Activated T-cell treated with anti-CD3 and anti-CD28 coated beads for 1 hour (primary cell): ENCODE measurements around the gene LYPLA2.
"Not testable (repeated sequence)": the region's sequence is repeated elsewhere in the genome, so short reads cannot be mapped to it uniquely, and the experiment has no call there.

Source experiments
- DNase-seq: peaks from one replicate; pipeline ENCODE4 v3.0.0-alpha.2; 2020; ENCODE audit warnings: low read depth

Gene LYPLA2

DNA sequence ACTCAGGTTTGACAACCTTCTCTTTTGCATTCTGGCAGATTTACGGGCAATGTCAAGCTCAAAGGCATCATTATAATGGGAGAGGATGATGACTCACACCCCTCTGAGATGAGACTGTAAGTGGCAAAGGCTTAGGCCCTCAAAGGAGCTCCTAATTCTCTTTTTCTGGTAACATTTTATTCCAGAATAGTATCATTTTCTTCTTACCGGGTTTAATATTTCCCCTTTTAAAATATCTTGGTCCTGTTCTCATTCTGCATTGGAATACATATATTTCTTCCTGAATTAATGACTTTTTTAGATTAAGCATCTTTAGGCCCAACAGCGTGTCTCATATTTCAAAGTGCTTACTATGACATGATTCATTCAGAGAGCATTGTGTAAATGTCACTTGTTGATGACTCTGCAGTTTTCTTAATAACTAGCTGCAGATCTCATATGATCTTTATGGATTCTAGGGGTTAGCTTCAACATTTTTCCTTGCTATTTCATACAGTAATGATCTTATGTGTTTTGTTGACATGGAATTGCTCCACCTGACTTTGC is 11.0 kb upstream of the LYPLA2 start:
- DNase-seq = no peak

DNA sequence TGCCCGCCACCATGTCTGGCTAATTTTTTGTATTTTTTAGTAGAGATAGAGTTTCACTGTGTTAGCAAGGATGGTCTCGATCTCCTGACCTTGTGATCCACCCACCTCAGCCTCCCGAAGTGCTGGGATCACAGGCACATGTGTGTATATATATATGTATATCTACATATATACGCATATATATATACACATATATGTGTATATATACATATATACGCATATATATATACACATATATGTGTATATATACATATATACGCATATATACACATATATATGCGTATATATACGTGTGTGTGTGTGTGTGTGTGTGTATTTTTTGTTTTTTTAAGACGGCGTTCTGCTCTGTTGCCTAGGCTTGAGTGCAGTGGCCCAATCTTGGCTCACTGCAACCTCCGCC is 7.8 kb upstream of the LYPLA2 start:
- not testable (repeated sequence) for DNase-seq

DNA sequence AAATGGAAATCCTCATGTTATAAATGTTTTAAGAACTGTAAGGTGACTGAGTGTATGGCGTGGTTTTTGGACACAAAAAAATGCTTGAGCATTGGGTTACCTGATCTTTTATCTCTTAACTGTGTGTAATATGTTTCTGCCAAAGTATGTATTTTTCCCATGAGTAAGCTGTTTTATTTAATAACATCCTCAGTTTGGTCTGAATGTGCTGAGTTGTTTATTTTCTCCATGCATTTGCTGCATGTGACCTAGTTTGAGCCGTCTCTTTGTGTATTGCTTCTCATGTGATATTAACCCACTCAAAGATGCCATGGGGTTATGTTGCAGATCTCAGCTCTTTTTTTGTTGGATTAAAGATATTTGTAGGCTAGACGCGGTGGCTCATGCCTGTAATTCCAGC is 6.1 kb upstream of the LYPLA2 start:
- DNase-seq = no peak

DNA sequence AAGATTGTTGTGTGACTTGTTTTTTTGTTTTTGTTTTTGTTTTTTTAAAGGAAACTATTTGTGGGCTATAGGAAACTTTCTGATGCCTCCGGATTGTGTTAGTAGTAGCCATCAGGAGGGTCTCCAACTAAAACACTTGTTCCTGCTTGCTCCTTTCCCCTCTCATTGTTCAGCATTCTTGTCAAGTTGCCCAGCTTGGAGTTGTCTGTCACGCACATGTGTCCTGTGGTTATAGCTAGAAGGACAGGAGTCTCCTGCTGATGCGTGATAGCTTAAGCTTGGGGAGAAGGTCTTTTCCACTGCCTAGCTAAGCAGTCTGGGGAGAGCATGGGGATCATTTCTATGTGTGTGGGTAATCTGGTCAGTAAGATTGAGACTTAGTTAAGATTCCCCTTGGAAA is 3.2 kb upstream of the LYPLA2 start:
- DNase-seq = no peak

DNA sequence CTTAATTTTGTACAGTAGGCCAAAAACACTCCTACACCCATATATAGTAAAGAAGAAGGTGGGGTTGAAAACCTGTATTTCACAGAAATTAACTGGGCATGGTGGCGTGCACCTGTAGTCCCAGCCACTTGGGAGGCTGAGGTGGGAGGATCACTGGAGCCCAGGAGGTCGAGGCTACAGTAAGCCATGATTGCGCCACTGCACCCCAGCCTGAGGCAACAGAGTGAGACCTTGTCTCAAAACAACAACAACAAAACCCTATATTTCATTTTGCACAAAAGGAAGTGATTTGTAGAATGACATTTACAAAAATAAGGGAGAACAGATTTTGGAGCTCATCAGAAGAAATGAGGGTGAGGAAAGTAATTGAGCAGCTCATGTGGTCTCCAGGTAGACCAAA is 2.2 kb upstream of the LYPLA2 start:
- no peak for DNase-seq

DNA sequence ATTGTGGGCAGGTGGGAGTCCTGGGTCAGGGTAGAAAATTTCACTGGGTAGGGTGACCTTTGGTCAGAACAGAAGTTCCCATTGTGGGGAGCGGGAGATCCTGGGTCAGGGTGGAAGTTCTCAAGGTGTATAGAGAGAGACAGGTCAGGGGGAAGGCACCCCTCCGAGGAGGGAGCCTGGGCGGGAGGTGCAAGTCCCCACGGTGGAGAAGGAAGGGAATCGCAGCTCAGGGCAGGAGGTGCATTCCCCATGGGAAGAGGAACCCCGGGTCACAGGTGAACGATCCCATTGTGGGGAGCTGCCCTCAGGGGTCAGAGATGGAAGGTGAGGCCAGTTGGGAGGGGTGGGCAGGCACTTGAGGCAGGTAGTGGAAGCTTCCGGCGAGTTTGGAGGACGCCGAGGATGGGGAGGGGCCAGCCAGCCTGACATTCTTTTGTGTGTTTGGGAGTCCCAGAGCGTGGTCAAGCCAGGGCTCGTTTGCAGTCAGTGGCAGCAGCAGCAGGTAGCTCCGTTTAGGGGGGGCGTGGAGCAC is 637 bp downstream of the LYPLA2 start:
- no peak for DNase-seq

DNA sequence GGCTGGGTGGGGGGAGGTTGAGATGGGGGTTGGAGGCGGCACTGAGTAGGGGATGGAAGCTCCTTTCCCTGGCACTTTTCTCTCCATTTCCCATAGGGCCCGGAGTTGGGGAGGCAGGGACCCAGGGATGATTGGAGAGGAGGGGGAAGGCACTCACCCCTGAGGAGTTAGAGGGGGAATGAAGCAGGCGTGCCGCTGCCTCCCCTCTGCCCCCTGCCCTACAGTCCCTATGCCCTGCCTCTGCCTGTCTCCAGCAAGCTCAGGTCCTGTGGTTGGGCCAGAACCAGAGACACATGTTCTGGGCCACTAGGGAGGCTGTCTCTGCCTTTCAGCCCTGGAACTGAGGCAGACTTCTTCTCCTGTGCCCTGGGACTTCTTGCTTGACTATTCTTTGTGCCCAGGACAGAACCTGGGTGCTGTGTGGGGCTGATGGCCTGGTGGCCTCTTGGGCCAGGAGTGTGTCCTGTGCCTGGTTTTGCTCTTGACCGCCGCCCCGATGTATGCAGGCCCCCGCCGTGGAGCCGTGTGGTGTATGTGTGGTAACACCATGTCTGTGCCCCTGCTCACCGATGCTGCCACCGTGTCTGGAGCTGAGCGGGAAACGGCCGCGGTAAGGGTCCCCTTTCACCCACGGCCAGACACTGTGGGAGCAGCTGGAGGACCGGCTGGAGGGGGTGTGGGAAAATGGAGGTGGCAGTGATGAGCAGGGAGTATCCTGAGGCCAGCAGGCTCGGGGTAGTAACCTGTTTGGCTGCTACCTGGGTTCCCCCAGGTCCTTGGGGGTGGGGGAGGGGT is 1.4 kb downstream of the LYPLA2 start:
- no peak for DNase-seq

DNA sequence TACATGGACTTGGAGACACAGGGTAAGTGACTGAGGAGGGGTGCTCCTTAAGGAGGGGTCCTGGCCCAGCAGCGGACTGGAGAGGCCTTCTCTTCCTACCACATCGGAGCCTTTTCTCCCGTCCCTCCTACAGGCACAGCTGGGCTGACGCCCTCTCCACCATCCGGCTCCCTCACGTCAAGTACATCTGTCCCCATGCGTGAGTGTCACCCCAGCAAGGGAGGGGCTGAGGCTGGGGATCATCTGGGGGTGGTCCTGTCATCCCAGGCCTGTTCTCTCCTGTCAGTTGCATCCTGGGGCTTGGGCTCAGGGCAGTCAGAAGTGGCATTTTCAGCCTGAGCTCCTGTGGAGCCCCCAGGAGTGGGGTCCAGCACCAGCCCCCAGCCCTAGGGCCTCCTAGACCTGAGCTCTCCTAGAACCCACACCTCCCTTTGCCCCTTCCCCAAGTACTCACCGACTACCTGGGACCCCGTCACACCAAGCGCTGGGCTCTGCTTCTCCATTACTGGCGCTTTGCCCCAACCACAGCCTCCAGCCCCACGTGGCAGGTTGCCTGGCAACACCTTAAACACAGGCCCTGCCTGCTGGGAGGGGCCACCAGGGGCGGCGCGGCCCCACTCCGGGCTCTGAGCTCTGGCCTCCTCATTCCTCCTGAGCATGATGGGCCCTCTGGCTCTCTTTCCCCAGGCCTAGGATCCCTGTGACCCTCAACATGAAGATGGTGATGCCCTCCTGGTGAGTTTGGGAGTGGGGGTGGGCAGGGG is 2.3 kb downstream of the LYPLA2 start:
- DNase-seq = no peak

DNA sequence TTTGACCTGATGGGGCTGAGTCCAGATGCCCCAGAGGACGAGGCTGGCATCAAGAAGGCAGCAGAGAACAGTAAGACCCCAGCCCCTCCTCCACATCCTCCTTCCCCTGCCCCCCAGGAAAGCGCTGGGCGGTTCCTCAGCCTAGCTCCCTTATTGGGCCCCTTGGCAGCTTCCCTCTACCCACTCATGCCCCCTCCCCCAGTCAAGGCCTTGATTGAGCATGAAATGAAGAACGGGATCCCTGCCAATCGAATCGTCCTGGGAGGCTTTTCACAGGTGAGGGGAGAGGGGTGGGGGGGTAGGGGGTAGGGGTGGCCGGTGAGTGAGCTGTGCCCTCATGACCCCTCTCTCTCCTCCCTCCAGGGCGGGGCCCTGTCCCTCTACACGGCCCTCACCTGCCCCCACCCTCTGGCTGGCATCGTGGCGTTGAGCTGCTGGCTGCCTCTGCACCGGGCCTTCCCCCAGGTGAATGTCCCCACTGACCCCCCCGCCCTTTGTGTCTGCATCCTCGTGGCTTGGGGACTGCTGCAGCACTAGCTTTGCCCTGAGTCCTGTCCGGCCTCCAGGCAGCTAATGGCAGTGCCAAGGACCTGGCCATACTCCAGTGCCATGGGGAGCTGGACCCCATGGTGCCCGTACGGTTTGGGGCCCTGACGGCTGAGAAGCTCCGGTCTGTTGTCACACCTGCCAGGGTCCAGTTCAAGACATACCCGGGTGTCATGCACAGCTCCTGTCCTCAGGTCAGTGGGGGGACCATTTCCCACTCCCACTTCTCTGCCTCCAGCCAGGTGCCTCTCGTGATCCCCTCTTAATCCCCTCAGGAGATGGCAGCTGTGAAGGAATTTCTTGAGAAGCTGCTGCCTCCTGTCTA is 3.2 kb downstream of the LYPLA2 start:
- DNase-seq = no peak

DNA sequence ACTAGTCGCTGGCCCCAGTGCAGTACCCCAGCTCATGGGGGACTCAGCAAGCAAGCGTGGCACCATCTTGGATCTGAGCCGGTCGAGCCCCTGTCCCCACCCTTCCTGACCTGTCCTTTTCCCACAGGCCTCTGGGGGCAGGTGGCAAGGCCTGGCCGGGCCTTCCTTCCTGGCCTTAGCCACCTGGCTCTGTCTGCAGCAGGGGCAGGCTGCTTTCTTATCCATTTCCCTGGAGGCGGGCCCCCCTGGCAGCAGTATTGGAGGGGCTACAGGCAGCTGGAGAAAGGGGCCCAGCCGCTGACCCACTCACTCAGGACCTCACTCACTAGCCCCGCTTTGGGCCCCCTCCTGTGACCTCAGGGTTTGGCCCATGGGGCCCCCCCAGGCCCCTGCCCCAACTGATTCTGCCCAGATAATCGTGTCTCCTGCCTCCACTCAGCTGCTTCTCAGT is 3.8 kb downstream of the LYPLA2 start:
- DNase-seq = not testable (repeated sequence)

DNA sequence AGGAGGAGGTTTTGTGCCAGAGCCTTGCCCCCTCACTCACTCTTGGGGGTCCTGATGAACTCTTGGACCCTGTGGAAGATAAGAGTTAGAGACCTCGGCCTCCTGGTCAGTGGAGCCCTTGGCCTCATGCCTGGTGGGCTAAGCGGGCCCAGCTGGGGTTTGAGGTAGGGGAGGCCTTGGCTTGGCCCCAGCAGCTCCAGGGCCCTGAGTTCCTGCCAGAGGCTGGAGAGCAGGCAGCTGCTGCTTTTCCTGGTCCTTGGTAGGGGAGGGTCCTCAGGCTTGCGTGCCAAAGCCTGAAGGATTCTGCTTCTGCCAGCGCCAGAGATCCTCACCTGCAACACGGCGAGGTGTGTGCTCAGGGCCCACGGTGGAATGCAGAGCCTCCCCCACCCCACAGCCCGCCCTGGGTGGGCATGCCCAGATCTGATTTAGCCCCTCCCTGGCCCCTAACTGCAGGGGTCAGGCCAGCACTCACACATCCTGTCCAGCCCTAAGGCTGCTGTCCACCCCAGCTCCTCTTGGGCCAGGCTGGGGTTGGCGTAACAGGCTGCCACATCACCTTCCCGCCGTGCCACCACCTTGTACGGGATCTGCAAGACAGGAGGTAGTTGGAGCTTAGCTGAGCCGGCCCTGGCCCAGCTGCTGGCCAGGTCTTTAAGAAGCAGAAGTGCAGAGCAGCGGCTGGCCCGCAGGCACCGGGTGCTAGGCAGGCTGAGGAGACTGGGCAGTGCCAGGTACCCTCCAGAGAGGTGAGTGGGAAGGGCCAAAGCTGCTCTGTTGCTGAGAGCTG is 4.9 kb downstream of the LYPLA2 start:
- DNase-seq = no peak

DNA sequence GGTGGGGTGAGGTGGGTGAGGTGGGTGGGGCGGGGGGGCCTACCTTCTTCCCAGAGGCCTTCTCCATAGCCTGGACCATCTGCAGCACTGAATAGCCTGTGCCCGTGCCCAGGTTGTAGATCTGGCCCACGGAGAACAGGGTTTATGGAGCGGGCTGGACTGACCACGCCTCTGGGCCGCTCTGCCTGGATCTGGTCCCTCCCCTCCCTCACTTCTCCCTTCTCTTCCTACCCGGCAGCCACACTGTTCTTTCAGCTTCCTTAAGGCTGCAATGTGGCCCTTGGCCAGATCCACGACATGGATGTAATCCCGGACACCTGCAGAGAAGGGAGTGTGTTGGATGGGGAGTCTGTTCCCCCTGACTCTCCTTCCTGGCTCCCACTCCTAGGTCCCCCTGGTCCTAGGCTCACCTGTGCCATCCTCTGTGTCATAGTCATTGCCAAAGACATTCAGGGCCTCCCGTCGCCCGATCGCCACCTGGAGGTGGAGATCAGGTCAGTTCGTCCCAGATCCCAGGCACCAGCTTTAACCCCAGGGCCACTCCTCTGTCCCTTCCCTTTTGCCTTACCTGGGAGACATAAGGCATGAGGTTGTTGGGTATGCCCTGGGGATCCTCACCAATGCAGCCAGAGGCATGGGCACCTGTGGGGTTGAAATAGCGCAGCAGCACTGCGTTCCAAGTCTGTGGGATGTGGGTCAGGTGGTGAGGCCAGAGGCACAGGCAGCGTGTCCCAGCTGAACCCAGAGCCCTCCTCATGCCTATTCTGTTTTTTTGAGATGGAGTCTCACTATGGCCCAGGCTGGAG is 5.7 kb downstream of the LYPLA2 start:
- no peak for DNase-seq

DNA sequence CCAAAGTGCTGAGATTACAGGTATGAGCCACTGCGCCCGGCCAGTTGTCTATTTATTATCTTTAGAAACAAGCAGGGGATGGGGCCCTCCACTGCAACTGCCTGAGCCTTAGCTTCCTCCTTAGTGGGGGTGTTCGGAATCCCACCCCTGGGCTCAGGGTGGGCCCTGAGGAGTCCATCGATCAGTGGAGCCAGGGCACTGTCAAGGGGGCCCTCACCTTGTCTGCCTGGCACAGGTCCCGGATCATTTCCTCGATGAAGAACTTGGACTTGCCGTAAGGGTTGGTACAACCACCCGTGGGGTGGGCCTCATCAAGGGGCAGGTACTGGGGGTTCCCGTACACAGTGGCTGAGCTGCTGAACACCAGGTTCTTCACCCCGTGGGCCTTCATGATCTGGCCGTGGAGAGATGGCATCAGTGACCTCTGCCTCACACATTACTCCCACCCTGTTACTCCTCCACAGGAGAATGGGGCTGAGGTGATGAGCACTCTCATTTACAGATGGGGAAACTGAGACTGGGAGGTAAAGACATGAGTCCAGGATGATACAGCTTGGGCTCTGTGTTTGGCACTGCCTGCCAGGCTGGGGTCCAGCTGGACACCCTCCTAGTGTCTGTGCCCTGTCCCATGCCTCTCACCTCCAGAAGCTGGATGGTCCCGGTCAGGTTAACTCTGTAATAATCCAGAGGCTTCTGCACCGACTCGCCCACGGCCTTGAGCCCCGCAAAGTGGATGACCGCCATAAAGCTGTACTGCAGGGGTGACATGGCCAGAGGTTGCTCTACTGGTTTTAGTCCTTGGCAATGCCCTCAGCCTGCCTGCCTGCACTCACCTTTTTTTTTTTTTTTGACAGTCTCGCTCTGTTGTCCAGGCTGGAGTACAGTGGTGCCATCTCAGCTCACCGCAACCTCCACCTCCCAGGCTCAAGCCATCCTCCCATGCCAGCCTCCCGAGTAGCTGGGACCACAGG is 6.8 kb downstream of the LYPLA2 start:
- DNase-seq = no peak

DNA sequence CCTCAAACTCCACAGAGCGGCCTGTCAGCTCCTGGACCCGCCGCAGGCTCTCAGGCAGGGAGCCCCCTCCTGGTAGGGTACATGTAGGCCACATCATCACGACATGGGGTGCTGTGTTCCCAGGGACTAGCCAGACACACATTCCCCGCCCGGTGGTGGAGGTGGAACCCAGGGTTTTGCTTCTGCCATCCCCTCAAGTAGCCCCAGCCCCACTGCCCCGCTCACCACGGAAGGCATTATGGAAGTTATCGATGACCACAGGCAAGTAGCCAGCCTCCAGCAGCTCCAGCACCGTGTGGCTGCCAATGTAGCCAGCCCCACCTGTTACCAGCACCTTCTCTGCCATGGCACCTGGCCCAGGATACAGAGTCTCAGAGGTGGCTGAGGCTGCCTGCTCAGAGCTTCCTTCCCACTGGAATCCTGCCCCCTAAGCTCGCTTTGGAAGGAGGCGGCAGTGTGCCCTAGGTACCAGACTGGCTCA is 7.8 kb downstream of the LYPLA2 start:
- no peak for DNase-seq

DNA sequence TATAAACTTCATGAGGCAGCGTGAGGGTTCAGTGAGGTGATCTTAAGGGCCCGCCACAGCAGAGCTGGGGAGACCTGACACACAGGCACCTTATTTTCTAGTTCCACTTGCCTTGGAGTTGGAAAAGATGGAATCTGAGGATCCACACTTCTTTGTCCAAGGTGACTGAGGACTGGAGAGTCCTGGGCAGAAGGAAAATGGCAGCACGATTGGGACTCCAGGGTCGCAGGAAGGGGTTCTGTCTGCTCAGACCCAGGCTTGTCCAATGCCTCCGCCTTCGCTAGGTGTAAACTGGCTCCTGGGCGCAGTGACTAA is 8.3 kb downstream of the LYPLA2 start:
- DNase-seq = no peak

DNA sequence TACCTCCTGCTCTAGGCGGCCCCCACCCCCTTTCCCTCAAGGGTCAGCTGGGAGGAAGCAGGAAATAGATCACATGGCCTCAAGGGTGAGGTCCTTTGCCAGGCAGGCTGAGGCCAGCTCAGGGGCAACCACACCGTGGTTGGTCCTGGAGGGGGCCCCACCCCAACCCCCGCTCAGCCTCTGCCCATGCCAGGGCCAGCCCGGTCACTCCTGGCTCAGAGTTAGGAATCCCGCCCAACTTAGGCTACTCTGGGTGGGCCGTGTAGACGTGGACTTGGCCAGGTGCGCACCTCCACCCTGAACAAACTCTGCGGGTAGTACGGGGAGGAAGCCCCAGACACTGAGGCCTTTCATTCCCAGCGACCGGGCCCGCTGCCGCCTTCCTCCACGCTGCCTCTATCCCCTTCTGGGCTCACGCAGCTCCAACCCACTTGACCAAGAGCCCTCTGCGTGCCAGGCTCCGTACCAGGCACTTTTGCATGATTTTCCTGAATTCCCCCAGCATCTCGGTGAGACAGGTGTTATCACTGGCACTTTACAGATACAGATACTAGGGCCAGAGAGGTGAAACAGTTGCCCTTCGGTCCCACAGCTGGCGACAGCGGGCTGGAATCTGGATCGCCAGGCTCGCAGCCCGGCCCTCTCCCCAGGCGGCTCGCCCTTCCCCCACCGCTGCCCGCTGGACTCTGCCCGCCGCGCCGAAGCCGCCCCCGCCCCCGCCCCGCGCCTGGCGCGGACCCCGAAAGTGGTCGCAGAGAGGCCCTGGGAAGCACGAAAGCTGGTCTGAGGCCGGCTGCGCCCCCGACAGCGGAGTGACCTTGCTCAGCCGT is 8.8 kb downstream of the LYPLA2 start:
- DNase-seq = no peak

DNA sequence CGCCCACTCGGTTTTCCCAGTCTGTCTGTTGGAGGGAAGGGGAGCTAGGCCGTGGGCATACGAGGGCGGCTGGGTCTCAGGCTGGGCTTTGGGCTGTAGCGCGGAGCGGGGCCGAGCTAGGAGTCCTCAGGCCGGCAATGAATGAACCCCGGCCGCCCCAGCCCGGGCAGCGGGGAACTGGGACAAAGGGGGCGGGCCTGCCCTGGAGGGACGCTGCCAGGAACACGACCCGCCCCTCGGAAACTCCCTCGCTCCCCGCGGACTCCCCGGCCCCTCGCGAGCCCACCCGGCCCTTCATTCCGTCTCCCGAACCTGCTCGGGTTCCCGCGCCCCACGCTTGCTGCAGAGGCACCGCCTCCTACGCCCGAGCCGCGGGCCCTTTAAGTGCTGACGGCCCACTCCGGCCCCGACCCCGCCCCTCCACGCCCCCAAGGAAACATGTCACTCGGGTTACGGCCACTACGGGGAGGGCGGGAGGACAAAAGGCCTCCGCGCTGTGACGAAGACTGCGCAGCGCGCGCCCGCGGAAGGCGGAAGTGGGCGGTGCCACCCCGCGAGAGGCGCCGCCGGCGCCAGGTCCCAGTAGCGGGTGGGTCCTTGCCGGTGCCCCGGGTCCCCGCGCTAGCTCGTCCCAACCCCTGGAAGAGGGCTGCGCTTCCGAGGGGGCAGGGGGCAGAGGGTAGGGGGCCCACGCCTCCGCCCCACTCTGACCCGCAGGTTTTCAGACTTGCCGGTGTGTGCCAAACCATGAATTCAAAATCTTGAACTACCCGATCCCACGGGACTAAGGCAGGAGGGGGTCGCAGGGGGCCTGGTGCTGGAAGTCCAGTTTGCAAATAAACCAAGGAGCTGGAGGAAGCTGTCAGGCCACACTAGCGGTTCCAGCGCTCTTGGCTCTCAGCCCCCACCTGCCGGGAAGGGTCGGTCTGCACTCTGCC is 9.7 kb downstream of the LYPLA2 start, which contains the start of gene GALE:
GALE (minus strand) TSS at position 355 of the 938 bp plus-strand sequence. CDS start 1,747 bp downstream, outside the sequence.
- DNase-seq = peak; percentile 98
